HG02571 (cell line): ENCODE measurements around the gene HLA-G.

Experiments used
- ATAC-seq: cut with Tn5 transposase; IDR thresholded peaks from one replicate; pipeline ENCODE4 v1.9.1; 2021; ENCODE audit warnings: mild to moderate bottlenecking, moderate library complexity; ENCODE audit not compliant: unreplicated experiment

HLA-G gene

DNA sequence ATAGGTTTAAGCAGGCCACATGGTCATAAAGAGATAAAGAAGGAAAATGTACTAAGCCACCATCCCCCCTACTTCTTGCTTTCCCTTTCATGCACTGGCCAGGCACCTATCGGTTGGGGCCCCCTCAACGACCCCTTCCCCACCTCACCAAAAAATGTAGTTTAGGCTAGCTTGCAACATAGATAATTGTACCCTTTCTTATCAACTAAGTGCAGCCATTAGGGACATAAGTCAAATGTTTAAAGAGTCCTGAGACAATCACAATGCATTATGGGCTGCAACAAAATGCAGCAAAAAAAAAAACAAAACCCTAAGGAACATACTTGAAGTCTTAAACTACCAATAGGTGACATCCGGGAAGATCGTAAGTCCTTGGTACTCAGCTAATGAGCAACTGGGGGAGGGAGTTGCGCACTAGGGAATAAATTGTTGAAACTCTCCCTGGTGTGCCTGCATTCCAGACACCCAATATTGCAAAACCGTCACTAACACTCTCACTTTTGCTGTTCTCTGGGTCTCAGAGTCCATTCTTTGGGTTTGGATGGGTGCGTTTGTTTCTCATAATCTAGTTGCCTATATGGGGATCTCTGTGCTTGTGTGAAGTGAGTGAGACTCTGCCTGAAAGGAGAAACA is 12.4 kb upstream of the HLA-G start:
- ATAC-seq = no peak

DNA sequence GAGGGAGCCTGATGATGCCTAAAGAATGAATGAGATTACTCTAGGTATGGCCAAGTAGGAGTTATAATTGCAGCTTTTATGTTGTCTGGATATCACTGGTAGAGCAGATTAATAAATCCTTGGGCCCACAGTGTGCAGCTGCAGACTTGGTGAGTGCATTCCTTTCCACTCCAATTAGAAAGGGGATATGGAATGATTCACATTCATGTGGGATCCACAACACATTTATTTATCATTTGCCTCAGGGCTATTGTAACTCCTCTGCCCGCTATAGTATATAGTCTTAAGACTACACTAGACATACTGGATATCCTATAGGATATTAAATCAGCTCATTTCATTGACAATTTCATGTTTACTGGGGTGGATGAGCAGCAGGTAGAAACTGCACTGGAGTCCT is 11.6 kb upstream of the HLA-G start:
- ATAC-seq = no peak

- ATAC-seq = no peak
Measured at GRCh38 chr6:29818892-29819291, 8.7 kb upstream of the HLA-G start.

- no peak for ATAC-seq
Measured at GRCh38 chr6:29824144-29824543, 3.5 kb upstream of the HLA-G start.

DNA sequence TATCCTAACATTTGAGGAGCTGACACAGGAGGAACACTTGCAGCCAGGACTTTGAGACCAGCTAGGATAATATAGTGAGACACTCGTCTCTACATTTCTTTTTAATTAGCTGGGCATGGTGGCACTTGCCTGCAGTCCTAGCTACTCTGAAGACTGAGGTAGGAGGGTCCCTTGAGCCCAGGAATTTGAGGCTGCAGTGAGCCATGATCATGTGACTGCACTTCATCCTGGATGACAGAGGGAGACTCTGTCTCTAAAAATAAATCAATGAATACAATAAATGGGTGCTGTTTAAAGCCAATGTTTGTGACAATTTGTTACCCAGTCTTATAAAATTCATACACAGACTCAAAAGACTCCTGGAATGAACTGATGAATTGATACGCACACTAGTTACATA is 1.8 kb upstream of the HLA-G start:
- ATAC-seq = no peak

GRCh38 chr6:29826271-29826670 is 1.4 kb upstream of the HLA-G start:
- ATAC-seq = no peak

GRCh38 chr6:29828471-29828797 is 809 bp downstream of the HLA-G start:
- ATAC-seq = no peak

DNA sequence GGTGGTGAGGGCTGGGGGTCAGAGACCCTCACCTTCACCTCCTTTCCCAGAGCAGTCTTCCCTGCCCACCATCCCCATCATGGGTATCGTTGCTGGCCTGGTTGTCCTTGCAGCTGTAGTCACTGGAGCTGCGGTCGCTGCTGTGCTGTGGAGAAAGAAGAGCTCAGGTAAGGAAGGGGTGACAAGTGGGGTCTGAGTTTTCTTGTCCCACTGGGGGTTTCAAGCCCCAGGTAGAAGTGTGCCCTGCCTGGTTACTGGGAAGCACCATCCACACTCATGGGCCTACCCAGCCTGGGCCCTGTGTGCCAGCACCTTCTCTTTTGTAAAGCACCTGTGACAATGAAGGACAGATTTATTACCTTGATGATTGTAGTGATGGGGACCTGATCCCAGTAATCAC is 2.1 kb downstream of the HLA-G start:
- no peak for ATAC-seq

- no peak for ATAC-seq
Measured at GRCh38 chr6:29830409-29830808, 2.8 kb downstream of the HLA-G start.

DNA sequence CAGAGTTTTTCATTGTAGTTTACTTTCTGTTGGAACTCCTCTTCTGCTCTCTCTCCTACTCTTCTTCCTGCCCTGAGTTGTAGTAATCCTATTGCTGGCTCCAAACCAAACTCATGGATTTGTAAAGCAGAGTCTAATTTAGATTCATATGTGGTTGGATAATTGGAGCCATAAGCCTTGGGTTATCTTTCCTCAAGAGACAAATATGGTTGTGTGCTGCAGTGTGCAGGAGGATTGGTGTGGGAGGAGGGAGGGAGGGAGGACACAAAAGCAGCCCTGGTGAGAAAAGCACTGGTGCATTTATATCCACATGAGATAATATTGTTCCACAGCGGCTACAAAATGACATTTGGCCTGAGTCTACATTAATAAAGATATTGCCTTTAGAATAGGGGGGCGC is 4.2 kb downstream of the HLA-G start:
- ATAC-seq = no peak

- no peak for ATAC-seq
Measured at GRCh38 chr6:29834564-29835436, 7.2 kb downstream of the HLA-G start.

DNA sequence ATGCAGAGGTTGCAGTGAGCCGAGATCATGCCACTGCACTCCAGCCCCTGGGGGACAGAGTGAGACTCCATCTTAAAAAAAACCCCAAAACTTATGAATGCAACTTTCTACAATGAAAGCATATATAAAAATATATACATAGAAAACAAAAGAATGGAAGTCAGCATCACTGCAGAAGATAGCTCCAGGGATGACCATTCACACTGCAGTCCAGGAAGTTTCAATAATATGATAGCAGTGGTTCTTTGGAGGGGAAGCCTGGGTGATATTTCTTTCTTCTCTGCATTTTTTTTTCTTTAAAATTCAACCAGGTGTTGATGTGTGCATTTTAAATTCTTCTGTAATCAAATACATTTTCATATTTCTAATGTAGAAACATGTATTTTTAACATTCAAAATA is 12.3 kb downstream of the HLA-G start:
- no peak for ATAC-seq

- ATAC-seq = no peak
Measured at GRCh38 chr6:29841030-29841429, 13.4 kb downstream of the HLA-G start.

DNA sequence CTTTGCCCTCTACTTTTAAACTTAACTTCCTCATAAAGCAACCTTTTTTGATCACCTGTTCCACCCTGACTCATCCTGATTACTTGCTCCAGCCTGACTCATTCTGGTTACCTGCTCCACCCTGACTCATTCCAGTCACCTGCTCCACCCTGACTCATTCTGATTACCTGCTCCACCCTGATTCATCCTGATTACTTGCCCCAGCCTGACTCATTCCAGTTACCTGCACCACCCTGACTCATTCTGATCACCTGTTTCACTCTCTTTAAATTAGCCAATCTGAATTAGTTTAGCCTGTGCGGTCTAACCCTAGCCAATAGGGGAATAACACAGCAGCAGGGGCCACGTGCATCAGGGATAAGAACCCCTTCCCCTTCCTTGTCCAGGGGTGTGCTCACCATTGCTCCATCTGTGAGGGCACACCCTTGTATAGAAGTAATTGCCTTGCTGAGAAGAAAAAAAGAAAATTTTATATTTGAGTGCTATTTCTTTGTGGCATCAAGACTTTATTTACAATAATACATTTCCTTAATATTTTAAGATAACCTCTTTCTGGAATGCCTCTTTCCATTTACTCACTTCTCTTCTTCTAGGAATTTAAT is 17.9 kb downstream of the HLA-G start:
- ATAC-seq = no peak

DNA sequence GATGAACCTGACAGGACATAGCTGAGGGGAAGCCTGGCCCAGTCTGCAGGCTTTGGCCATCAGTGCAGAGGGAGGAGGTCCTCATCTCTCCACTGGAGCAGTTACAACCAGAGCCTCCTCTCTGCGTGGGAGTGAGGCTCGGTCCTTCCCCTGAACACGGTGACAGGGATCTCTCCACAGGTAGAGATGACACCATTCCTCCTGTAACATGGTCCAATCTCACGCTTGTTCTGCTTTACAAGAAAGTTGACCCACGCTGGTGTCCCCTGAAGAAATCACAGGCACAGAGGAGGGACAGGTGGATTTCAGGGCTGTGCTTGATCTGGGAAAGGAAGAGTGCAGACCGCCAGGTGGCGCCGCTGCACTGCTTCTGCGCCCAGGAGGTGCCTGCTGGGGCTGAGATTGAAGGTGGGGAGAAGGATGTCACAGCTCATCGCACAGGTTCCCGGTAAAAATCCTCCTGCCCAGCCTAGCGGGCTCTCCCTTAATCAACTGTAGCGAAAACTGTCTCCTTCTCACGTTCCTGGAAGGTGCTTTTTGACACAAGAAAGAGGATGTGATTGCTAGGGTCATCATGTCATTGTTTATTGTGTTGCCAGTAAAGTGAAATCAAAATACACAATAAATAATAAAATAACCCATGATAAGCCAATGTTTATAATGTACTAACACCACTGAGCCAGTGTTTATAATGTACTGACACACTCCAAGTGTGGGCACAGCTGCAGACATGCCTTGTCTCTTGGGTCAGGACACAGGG is 20.4 kb downstream of the HLA-G start:
- no peak for ATAC-seq

- no peak for ATAC-seq
Measured at GRCh38 chr6:29850011-29850553, 22.5 kb downstream of the HLA-G start.

GRCh38 chr6:29851190-29851589 is 23.6 kb downstream of the HLA-G start:
- ATAC-seq = no peak

DNA sequence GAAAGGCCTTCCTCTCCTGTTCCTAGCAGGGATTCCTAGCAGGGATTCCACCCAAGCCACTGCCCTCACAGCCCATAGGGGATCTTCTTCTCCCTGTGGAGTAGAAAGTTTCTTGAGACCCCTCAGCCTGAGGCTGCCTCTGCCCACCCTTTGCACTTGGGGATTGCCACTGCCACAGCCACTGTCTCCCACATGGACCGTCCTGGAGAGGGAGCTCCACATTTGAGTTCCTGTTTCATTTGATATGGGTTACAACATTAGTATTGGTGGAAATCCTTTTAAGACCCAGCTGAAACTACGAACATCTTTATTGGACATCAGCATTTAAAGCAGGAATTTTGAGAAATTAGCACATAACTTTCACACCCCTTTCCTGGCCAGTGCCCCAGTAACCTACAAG is 25.6 kb downstream of the HLA-G start:
- ATAC-seq = no peak

DNA sequence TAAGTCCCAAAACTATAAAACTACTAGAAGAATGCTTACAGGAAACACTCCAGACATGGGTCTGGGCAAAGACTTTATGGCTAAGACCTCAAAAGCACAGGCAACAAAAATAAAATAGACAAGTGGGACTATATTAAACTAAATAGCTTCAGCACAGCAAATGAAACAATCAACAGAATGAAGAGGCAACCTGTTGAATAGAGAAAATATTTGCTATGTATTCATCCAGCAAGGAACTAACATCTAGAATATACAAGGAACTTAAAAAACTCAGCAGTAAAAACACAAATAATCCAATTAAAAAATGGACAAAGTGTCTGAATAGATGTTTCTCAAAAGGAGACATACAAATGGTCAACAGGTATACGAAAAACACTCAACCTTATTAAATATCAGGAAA is 30.4 kb downstream of the HLA-G start:
- no peak for ATAC-seq

- no peak for ATAC-seq
Measured at GRCh38 chr6:29861521-29862255, 34.1 kb downstream of the HLA-G start.
